IPS-18a (cell line): ENCODE data around the gene FADD.

Experiments used
- H3K27ac ChIP-seq: one replicate; pipeline ENCODE4 v1.5.1; 2013; ENCODE audit warnings: low read length
- H3K27me3 ChIP-seq: one replicate; pipeline ENCODE4 v1.6.1; 2013; ENCODE audit warnings: mild to moderate bottlenecking, low read length; ENCODE audit not compliant: control insufficient read depth, insufficient read depth
- H3K36me3 ChIP-seq: one replicate; pipeline ENCODE4 v1.6.1; 2013; ENCODE audit warnings: low read depth, low read length; ENCODE audit not compliant: control insufficient read depth
- H3K4me1 ChIP-seq: one replicate; pipeline ENCODE4 v1.6.1; 2013; ENCODE audit warnings: low read depth, low read length; ENCODE audit not compliant: control insufficient read depth
- H3K4me3 ChIP-seq: one replicate; pipeline ENCODE4 v1.5.1; 2013; ENCODE audit warnings: low read length
- H3K9ac ChIP-seq: one replicate; pipeline ENCODE4 v1.6.1; 2013; ENCODE audit warnings: mild to moderate bottlenecking, low read length, moderate library complexity
- H3K9me3 ChIP-seq: one replicate; pipeline ENCODE4 v1.6.1; 2013; ENCODE audit warnings: low read depth, low read length; ENCODE audit not compliant: control insufficient read depth

The FADD gene

DNA sequence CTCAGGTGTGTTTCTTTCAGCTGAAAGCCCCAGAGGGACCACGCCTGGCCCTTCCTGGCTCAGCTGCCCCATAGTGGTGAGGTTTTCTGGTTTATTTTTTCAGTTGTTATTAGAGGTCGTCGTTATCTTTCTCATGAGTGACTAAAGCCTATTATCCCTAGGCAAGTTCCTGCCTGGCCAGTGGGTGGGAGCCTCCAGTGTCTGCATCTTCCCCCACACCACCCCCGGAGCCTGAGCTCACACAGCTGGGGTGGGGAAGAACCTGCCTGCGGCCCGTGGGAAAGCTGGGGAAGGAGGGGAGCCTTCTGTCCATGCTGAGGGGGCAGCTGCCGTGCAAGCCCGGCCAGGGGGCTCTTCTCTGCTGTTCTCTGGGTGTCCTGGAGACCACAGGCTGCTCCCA lies 43.1 kb downstream of the FADD start:
- no peak overlapping the region for H3K9ac ChIP-seq
- no peaks in the 10 kb centered on the region for H3K27me3 ChIP-seq
- no peak overlapping the region for H3K4me3 ChIP-seq
- H3K36me3 ChIP-seq = no peaks in the 10 kb centered on the region
- peaks cover 3% of the 10 kb centered on the region for H3K4me1 ChIP-seq
- no peaks in the 10 kb centered on the region for H3K9me3 ChIP-seq
- H3K27ac ChIP-seq = no peak overlapping the region

DNA sequence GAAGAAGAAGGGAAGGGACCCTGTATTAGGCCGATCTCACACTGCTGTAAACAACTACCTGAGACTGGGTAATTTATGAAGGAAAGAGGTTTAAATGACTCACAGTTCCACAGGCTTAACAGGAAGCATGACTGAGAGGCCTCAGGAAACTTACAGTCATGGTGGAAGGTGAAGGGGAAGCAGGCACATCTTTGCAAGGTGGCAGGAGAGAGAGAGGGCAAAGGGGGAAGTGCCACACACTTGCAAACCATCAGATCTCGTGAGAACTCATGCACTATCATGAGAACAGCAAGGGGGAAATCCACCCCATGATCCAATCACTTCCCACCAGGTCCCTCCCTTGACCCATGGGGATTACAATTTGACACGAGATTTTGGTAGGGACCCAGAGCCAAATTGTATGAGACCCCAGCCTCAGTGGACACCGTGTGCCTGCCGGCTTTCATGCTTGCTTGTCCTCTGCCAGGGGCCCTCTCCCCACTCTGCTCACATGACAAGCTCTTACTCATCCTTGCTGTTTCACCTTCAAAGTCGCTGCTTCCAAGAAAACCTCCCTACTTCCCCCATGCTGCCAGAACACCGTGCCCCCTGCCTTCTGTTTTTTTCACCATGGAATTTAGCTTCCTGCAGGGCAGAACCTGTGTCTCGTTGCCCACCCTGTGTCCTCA lies 44.1 kb downstream of the FADD start:
- Histone ChIP-seq H3K4me3 (no peak overlapping the region), H3K9me3 (no peaks in the 10 kb centered on the region), H3K9ac (no peak overlapping the region)

DNA sequence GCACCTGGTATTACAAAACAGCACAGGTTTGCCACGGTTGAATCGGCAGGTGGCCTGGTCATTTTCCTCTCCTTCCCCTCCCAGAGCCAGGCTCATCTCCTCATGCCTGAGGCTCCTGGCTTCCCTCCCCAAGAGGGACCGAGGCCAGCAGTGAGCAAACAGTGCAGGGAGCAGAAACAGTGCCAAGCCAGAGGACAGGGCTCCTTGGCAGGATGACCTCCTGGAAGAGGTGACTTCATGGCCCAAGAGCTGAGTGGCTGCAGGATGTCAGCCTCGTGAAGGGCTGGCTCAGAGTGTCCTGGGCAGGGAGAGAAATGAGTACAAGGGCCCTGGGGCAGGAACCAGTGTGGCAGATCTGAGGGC lies 44.6 kb downstream of the FADD start:
- Histone ChIP-seq H3K27me3 (no peaks in the 10 kb centered on the region), H3K9ac (no peak overlapping the region), H3K36me3 (no peaks in the 10 kb centered on the region), H3K4me1 (peaks cover 3% of the 10 kb centered on the region), H3K27ac (no peak overlapping the region), H3K9me3 (no peaks in the 10 kb centered on the region), H3K4me3 (no peak overlapping the region)

More for the DNA sequence above, 44.1 kb downstream of the FADD start:
- peaks cover 3% of the 10 kb centered on the region for H3K4me1 ChIP-seq
- no peaks in the 10 kb centered on the region for H3K27me3 ChIP-seq
- H3K36me3 ChIP-seq = no peaks in the 10 kb centered on the region
- no peak overlapping the region for H3K27ac ChIP-seq

DNA sequence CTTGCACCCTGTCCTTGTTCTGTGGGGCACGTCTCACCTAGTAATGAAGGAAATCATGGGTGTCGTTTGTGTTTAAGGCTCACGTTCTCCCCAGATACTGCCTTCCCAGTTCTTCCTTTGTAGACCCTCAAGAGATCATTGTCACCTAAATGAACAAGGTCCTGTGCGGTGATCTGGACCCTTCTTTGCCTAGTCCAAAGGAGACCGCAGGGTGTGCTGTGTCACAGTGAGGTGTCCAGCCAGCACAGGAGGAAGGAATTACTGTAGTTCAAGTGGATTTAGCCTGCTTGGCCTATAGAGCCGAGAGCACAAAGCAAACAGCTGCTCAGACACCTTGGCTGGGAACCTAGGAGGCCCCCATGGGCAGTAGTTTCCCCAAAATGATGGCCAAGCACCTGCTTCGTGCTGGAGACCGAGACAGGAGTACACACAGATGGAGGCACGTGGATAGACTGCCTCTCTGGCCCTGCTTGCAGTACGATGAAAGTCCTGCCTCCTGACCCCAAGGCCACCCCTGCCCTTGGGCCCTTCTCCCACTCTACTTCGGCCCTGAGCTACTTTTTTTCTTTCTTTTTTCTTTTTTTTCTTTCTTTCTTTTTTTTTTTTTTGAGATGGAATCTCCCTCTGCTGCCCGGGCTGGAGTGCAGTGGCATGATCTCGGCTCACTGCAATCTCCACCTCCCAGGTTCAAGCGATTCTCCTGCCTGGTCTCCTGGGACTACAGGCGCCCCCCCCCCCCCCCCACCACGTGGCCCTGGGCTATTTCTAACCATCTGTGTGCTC lies 48.0 kb downstream of the FADD start:
- H3K36me3 ChIP-seq = no peaks in the 10 kb centered on the region
- H3K9me3 ChIP-seq = no peaks in the 10 kb centered on the region
- no peak overlapping the region for H3K4me3 ChIP-seq
- no peak overlapping the region for H3K27ac ChIP-seq
- no peak overlapping the region for H3K9ac ChIP-seq
- peaks cover 3% of the 10 kb centered on the region for H3K4me1 ChIP-seq
- H3K27me3 ChIP-seq = no peaks in the 10 kb centered on the region

DNA sequence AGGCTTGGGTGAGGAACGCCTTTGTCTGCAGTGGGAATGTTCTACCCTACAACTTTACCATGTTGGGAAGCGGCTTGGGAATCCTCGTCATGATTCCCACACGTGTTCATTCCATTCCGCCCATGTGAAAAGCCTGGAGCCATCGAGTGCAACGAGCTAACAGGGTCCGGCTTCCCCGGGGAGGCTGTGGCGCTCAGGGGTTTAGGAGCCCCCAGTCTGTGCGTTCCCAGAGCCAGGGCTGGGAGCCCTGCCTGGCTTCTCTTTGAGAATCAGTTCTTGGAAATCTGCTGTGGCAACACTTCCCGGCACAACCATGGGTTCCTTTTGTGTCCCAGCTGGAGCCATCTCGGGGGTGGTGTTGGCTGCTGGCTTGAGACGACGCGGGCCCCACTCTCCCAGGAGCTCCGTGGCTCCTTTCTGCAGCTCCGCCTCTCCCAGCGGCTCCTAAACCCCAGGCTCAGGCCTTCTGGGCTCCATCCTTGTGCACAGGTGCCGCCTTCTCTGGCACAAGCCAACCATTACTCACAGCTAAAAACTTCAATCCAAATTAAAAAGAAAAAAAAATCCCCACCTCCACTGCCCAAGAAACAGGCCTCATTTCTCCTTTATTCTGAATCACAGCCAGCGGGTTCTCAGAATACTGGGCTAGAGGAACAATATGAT lies 48.7 kb downstream of the FADD start:
- no peaks in the 10 kb centered on the region for H3K36me3 ChIP-seq
- no peak overlapping the region for H3K27ac ChIP-seq
- peaks cover 3% of the 10 kb centered on the region for H3K4me1 ChIP-seq
- no peaks in the 10 kb centered on the region for H3K27me3 ChIP-seq
- H3K4me3 ChIP-seq = no peak overlapping the region
- no peak overlapping the region for H3K9ac ChIP-seq
- H3K9me3 ChIP-seq = no peaks in the 10 kb centered on the region

DNA sequence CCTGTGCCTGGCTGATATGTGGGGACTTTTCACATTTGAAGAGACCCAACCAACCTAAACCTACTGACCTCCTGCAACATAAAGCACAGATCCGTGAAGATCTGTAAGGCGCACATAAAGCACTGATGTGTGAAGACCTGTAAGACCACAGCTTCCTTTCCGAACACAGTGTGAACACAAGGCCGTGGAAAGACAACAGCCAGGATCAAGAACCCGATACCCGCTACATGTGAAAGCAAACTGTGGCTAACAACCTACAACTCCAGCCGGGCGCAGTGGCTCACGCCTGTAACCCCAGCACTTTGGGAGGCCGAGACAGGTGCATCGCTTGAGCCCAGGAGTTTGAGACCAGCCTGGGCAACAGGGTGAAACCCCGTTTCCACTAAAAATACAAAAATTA lies 49.7 kb downstream of the FADD start:
- no peaks in the 10 kb centered on the region for H3K9me3 ChIP-seq
- no peak overlapping the region for H3K27ac ChIP-seq
- H3K4me1 ChIP-seq = no peaks in the 10 kb centered on the region
- no peak overlapping the region for H3K4me3 ChIP-seq
- no peaks in the 10 kb centered on the region for H3K36me3 ChIP-seq
- H3K9ac ChIP-seq = no peak overlapping the region
- H3K27me3 ChIP-seq = no peaks in the 10 kb centered on the region

DNA sequence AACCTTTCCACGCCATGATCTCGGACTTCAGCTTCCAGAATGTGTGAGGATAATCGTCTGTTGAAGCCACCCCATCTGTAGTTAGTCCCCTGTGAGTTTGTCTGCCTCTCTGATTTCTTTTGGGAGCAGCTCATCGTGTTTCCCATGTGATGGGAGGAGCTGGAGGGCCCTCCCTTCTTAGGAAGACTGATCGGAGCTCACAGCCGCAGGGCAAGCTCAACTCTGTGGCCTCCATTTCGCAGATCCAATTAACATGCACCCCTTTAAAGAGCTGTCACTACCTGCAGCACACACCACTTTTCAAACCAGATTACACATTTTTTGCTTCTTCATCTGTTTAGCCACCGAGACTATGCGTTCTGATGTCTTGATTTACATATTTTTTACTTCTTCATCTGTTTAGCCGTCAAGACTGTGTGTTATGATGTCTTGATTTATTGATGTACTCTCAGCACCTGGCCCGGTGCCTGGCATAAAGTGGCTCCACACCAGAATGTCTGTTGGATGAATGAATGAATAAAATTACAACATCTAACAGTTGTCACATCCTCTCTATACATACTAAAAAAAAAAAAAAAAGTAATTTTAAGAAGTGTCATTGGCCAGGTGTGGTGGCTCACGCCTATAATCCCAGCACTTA lies 52.5 kb downstream of the FADD start:
- H3K36me3 ChIP-seq = no peaks in the 10 kb centered on the region

More for the DNA sequence above, 52.5 kb downstream of the FADD start:
- Histone ChIP-seq H3K27me3 (no peaks in the 10 kb centered on the region), H3K9ac (no peak overlapping the region), H3K27ac (no peak overlapping the region), H3K9me3 (no peaks in the 10 kb centered on the region), H3K4me3 (no peak overlapping the region), H3K4me1 (no peaks in the 10 kb centered on the region)
